ENCODE data around the gene ASB9. TPM values are rescaled to one million over a fixed set of nuclear protein-coding genes. Genes with fewer than 3 reads are reported as not detected.

ASB9 gene
- total and polyA plus RNA-seq, 2 of the 8 experiments (the other 6 are each of a cell fraction or from before 2014, with no cell fraction given): 0.54 to 1.2 TPM

- no peaks in the 10 kb centered on the region for H4K20me1 ChIP-seq (replicated peaks in 1 of 2; ENCODE audit: control insufficient read depth in 1 of 2, insufficient read depth in 2 of 2, low read length in 2 of 2)
- no peaks in the 10 kb centered on the region for H3K79me1 ChIP-seq (ENCODE audit: low read depth, low read length)
- no peak overlapping the region for H3K23ac ChIP-seq (ENCODE audit: insufficient read length)
- H4K8ac ChIP-seq (ENCODE audit: extremely low read depth, insufficient read depth, low read length): no peak overlapping the region
- no peak overlapping the region for H2BK15ac ChIP-seq (ENCODE audit: low read length)
- H3K23me2 ChIP-seq (ENCODE audit: low read depth, low read length): no peaks in the 10 kb centered on the region
- no peak overlapping the region for H3K18ac ChIP-seq (ENCODE audit: extremely low read depth, low read length)
- no peaks in the 10 kb centered on the region for H3K79me2 ChIP-seq (ENCODE audit: control insufficient read depth in 1 of 2, insufficient read depth in 2 of 2, low read length in 2 of 2)
- no peak for DNase-seq (ENCODE audit: low read depth in 1 of 2, low spot score in 2 of 2)
- no peaks in the 10 kb centered on the region for H3K27me3 ChIP-seq (replicated peaks in 1 of 4; ENCODE audit: control insufficient read depth in 3 of 4, extremely low read depth in 1 of 4, insufficient read depth in 3 of 4, low read length in 3 of 4)
- CTCF ChIA-PET (ENCODE audit: partially characterized antibody): interaction anchor here (1.1 kb wide), 1 partner anchor 25 kb away, joined by 3 read pairs; no protein-coding TSS in a partner anchor
- no peak overlapping the region for H4K5ac ChIP-seq (ENCODE audit: insufficient read length, low read depth, low read length)
- FAIRE-seq: no peak
- no peak overlapping the region for H2AFZ ChIP-seq (ENCODE audit: low read length)
- no peak overlapping the region for H2BK5ac ChIP-seq (ENCODE audit: low read depth, low read length)
- TF ChIP-seq EP300 (IDR thresholded peaks at IDR 0.05; ENCODE audit: borderline replicate concordance in 1 of 2, low read depth in 2 of 2, low read length in 2 of 2): no peak
- TF ChIP-seq SIX5 (IDR thresholded peaks at IDR 0.05; ENCODE audit: low read depth, low read length): no peak
- TF ChIP-seq GTF2F1 (IDR thresholded peaks at IDR 0.05; ENCODE audit: borderline replicate concordance, low read depth, low read length): no peak
- no peak for TF ChIP-seq HDAC2 (IDR thresholded peaks at IDR 0.05; ENCODE audit: borderline replicate concordance in 1 of 2, low read depth in 2 of 2, low read length in 2 of 2)
- no peak for TF ChIP-seq PHF8 (conservative IDR thresholded peaks at IDR 0.05; ENCODE audit: low read depth, low read length)
- no peak for TF ChIP-seq SP2 (IDR thresholded peaks at IDR 0.05; ENCODE audit: low read length)
- TF ChIP-seq RFX5 (IDR thresholded peaks at IDR 0.05; ENCODE audit: borderline replicate concordance, low read depth, low read length): no peak
- TF ChIP-seq SP4 (IDR thresholded peaks at IDR 0.05; ENCODE audit: low read length): no peak
- TF ChIP-seq BACH1 (IDR thresholded peaks at IDR 0.05; ENCODE audit: low read length): no peak
- TF ChIP-seq CREB1 (IDR thresholded peaks at IDR 0.05): no peak
- no peak for TF ChIP-seq JUND (IDR thresholded peaks at IDR 0.05; ENCODE audit: low read length)
- no peak for TF ChIP-seq SIRT6 (IDR thresholded peaks at IDR 0.05; ENCODE audit: low read length)
- no peak for TF ChIP-seq YY1 (IDR thresholded peaks at IDR 0.05; ENCODE audit: low read depth, low read length)
- TF ChIP-seq SUZ12 (IDR thresholded peaks at IDR 0.05; ENCODE audit: low read length): no peak
- no peaks in the 10 kb centered on the region for H3K4me1 ChIP-seq (replicated peaks in 1 of 4; ENCODE audit: control insufficient read depth in 3 of 4, insufficient read depth in 4 of 4, low read length in 3 of 4)
- no peak overlapping the region for H2BK120ac ChIP-seq (replicated peaks; ENCODE audit: low read depth, low read length)
- no peak overlapping the region for H4K91ac ChIP-seq (replicated peaks; ENCODE audit: insufficient read length, low read length)
- no peaks in the 10 kb centered on the region for H3K36me3 ChIP-seq (ENCODE audit: control insufficient read depth in 2 of 4, insufficient read depth in 4 of 4, low read length in 3 of 4)
- no peak overlapping the region for H3K27ac ChIP-seq (ENCODE audit: low read depth, low read length)
- POLR2A ChIA-PET (ENCODE audit: partially characterized antibody): no interaction called here
- H3K4ac ChIP-seq (replicated peaks; ENCODE audit: insufficient read length, low read depth, low read length): no peak overlapping the region
- no peak overlapping the region for H3K4me3 ChIP-seq (ENCODE audit: extremely low read depth in 1 of 4, insufficient read depth in 2 of 4, low read depth in 3 of 4, low read length in 4 of 4)
- no peak overlapping the region for H3K56ac ChIP-seq (replicated peaks; ENCODE audit: insufficient read length, low read depth, low read length)
- no peak overlapping the region for H3K9ac ChIP-seq (replicated peaks in 1 of 4; ENCODE audit: extremely low read depth in 1 of 4, low read depth in 3 of 4, low read length in 3 of 4)
- no peak overlapping the region for H2BK20ac ChIP-seq (ENCODE audit: low read length)
- H3K9me3 ChIP-seq (ENCODE audit: insufficient read depth in 2 of 2, low read depth in 1 of 2, low read length in 1 of 2): no peaks in the 10 kb centered on the region
- H3K14ac ChIP-seq (ENCODE audit: insufficient read length): no peak overlapping the region
- WGBS, 2 experiments (ENCODE audit: extremely low coverage in 1 of 2, insufficient coverage in 1 of 2, insufficient read length in 1 of 2, insufficient replicate concordance in 2 of 2, low coverage in 1 of 2, low lambda C conversion rate in 2 of 2, missing lambda C conversion rate in 1 of 2): 100% methylated on average over 1 of the region's 1 CpG; no CpG with 5 or more reads in 1 of the 2 experiments
- H3K4me2 ChIP-seq (ENCODE audit: insufficient read depth in 1 of 2, low read depth in 2 of 2, low read length in 2 of 2): no peak overlapping the region
- H2BK12ac ChIP-seq (ENCODE audit: low read depth, low read length): no peak overlapping the region
- no peak overlapping the region for H2AK5ac ChIP-seq (ENCODE audit: low read depth, low read length)
Observed at GRCh38 chrX:15235001-15235400, 34.9 kb downstream of the ASB9 start.
